ENCODE data around the gene ZNF536. TPM values are rescaled to one million over a fixed set of nuclear protein-coding genes. Genes with fewer than 3 reads are reported as not detected.

The ZNF536 gene
- total RNA-seq, 1 experiment from 2014 or later: not detected

DNA sequence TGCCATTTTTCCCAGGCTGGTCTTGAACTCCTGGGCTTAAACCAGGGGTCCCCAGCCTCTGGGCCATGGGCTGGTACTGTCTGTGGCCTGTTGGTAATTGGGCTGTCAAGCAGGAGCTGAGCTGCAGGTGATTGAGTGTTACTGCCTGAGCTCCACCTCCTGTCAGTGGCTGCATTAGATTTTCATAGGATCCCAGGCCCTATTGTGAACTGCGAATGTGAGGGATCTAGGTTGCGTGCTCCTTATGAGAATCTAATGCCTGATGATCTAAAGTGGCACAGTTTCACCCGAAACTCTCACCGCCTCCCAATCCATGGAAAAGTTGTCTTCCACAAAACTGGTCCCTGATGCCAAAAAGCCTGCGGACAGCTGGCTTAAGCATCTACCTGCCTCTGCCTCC is 16.6 kb upstream of the ZNF536 start:
- H3K9ac ChIP-seq (ENCODE audit: extremely low read depth, insufficient read length, low read length): no peak overlapping the region
- no peak overlapping the region for H2BK120ac ChIP-seq (ENCODE audit: low read depth, low read length, poor library complexity, severe bottlenecking)
- H3K23ac ChIP-seq (ENCODE audit: insufficient read length, low read depth, low read length): no peak overlapping the region
- no peaks in the 10 kb centered on the region for H4K20me1 ChIP-seq (ENCODE audit: control insufficient read depth, insufficient read depth, insufficient read length)
- H4K91ac ChIP-seq (ENCODE audit: insufficient read length, low read depth, low read length): no peak overlapping the region
- H2BK20ac ChIP-seq (ENCODE audit: low read depth, low read length, poor library complexity, severe bottlenecking): no peak overlapping the region
- H2AFZ ChIP-seq (ENCODE audit: low read length): no peak overlapping the region
- H3K14ac ChIP-seq (ENCODE audit: insufficient read depth, low read length): no peak overlapping the region
- H3T11ph ChIP-seq (ENCODE audit: low read length): no peak overlapping the region
- Mint-ChIP-seq H3K27ac (no peak overlapping the region), H3K36me3 (ENCODE audit: insufficient read depth in 1 of 3, low read depth in 3 of 3) (0 out of 7 replicates have a peak, but pooled peaks cover 0 to 1% (median 0%) of the 10 kb centered on the region in 3 experiments), H3K4me1 (peaks cover 23 to 36% of the 10 kb centered on the region in 2 experiments), H3K4me3 (no peak overlapping the region), H3K9me3 (no peaks in the 10 kb centered on the region; a peak in 1 of 5 replicates), H3K27me3 (ENCODE audit: low read depth) (no peaks in the 10 kb centered on the region)
- peaks cover 6% of the 10 kb centered on the region; the same call in 1 of the 2 replicates for H3K4me1 ChIP-seq (ENCODE audit: insufficient read depth, low read length)
- no peak overlapping the region for H3K27ac ChIP-seq (ENCODE audit: insufficient read length, low read depth, low read length)
- DNase-seq: no peak
- H3K79me2 ChIP-seq (ENCODE audit: insufficient read depth, low read length): no peaks in the 10 kb centered on the region
- no peak overlapping the region for H3K56ac ChIP-seq (ENCODE audit: insufficient read length, low read depth, low read length)
- no peak overlapping the region for H2BK5ac ChIP-seq (ENCODE audit: insufficient read length, low read length)
- no peak overlapping the region for H4K5ac ChIP-seq (ENCODE audit: insufficient read length, low read depth, low read length)
- H4K8ac ChIP-seq (replicated peaks; ENCODE audit: insufficient read length, low read depth, low read length): no peak overlapping the region
- no peak overlapping the region for H3K4me2 ChIP-seq (ENCODE audit: insufficient read depth, insufficient read length, low read length)
- no peak overlapping the region for H3K18ac ChIP-seq (ENCODE audit: insufficient read length, low read depth, low read length)
- TF ChIP-seq, protein P1, sequence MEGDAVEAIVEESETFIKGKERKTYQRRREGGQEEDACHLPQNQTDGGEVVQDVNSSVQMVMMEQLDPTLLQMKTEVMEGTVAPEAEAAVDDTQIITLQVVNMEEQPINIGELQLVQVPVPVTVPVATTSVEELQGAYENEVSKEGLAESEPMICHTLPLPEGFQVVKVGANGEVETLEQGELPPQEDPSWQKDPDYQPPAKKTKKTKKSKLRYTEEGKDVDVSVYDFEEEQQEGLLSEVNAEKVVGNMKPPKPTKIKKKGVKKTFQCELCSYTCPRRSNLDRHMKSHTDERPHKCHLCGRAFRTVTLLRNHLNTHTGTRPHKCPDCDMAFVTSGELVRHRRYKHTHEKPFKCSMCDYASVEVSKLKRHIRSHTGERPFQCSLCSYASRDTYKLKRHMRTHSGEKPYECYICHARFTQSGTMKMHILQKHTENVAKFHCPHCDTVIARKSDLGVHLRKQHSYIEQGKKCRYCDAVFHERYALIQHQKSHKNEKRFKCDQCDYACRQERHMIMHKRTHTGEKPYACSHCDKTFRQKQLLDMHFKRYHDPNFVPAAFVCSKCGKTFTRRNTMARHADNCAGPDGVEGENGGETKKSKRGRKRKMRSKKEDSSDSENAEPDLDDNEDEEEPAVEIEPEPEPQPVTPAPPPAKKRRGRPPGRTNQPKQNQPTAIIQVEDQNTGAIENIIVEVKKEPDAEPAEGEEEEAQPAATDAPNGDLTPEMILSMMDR (conservative IDR thresholded peaks at IDR 0.05): no peak
- no peaks in the 10 kb centered on the region for H3K79me1 ChIP-seq (ENCODE audit: insufficient read depth, low read depth, low read length, poor library complexity, severe bottlenecking)
- no peaks in the 10 kb centered on the region for H3K27me3 ChIP-seq (ENCODE audit: insufficient read depth, low read length)
- H3K9me3 ChIP-seq (ENCODE audit: control insufficient read depth, low read depth, low read length): no peaks in the 10 kb centered on the region
- WGBS (ENCODE audit: extremely low coverage, insufficient read length, low lambda C conversion rate): no CpG with 5 or more reads among the region's 5 CpGs
- H2AK5ac ChIP-seq (ENCODE audit: insufficient read length, low read length): no peak overlapping the region
- no peaks in the 10 kb centered on the region for H3K23me2 ChIP-seq (ENCODE audit: insufficient read length, low read depth, low read length, poor library complexity, severe bottlenecking)
- no peak overlapping the region for H2BK12ac ChIP-seq (ENCODE audit: insufficient read length, low read depth, low read length)
- no peak overlapping the region for H2BK15ac ChIP-seq (ENCODE audit: low read depth, low read length)
- H3K4ac ChIP-seq (ENCODE audit: low read depth, low read length): no peak overlapping the region

All from H9 (cell line).